HG03025 (cell line): ENCODE measurements around the gene PLPPR1.

Experiments
- ATAC-seq: cut with Tn5 transposase; IDR thresholded peaks from one replicate; pipeline ENCODE4 v1.9.1; 2021; ENCODE audit warnings: mild to moderate bottlenecking, moderate library complexity; ENCODE audit not compliant: unreplicated experiment, low FRiP score

Gene PLPPR1

DNA sequence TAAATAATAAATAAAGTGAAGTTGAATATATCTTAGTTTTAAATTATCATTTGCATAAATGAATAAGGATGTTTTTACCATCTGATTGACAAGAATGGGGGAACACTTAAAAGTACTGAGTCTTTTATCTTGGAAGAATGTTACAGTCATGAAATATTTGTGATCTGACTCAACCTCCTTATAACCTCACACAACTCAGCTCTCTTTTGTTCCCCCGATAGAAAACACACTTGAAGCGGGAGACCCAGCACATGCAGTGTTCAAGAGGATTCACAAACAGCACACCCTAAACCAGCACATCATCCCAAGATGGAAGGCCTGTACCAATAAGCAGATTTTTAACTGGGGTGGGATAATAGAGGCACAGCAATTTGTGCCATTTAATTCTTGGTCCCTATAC is 340.8 kb downstream of the PLPPR1 start:
- ATAC-seq, result no peak

DNA sequence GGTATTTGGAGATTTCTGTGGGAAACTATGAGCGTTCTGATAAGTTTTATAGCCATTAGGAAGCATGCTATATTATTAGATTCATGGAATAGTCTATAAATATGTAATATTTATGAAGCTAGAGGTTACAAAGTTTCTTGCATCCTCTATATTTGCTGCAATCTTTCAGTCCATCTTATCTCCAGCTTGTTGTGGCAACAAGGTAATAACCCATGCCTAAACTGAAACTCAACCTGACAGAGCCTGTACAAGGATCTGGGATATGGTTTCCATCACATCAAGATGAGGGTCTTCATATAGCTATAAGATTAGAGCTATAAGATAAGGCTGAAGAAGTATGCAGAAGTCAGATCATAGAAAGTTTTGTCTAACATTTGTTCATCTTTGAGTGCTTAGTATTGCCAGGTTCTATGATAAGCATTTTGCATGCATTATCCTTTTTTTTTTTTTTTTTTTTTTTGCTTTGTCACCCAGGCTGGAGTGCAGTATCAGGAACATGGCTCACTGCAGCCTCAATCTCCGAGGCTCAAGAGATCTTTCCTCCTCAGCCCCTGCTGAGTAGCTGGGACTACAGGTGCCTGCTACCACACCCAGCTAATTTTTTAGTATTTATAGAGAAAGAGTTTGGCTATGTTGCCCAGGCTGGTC is 341.5 kb downstream of the PLPPR1 start:
- ATAC-seq, result no peak

DNA sequence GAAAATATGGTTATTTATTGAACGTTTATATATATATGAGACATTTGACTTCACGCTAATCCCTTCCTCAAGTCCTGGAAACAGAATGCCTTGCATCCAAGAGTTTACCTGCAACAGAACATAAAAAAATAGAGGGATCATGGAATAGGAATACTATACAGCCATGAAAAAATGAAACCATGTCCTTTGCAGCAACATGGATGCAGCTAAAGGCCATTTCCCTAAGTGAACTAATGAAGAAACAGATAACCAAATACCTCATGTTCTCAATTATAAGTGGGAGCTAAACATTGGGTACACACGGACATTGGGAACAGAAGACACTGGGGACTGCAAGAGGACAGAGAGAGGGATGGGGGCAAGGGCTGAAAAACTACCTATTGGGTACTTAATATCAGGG is 343.3 kb downstream of the PLPPR1 start:
- ATAC-seq, result no peak

DNA sequence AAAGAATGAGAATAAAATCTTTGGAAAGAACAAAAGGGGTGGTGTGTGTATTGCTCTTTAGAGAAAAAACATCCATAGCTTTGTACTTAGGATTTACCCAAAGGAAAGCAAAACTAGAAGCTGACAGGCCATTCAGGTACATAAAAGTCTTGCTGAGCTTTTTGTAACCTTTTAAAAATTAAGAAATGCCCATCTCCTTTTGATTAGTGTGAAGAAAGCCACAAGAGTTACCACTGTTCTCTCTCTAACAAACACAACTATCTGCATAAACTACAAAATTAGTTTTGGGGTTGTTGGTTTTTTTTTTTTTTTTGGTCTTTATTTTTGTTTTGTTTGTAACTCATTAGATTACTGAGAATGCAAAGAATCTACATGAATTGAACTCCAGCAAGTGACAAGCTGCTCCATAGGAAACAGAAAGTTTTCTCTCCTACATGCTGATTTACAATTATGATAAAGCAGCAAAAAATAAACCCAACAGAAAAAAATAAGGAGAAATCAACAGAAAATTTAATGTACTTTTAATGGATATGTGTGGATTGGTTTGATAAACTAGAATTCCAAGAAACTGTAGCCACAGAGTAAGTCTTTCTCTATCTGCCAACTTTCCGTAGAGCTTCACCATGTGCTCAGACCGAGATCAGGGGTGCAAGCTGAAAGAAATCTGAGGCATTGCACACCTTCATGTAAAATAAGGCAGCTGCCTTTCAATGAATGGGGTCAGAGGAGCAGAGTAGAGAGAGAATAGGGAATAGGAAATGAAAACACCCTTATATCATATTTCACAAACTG is 344.0 kb downstream of the PLPPR1 start:
- ATAC-seq, result no peak
